Nephron progenitor cell (in vitro differentiated cells): ENCODE results near the gene HS3ST5.
"Not testable (repeated sequence)": the region's sequence is repeated elsewhere in the genome, so short reads cannot be mapped to it uniquely, and the experiment has no call there.

Experiments
- DNase-seq: peaks from one replicate; pipeline ENCODE4 v3.0.0; 2021
- H3K27ac Mint-ChIP-seq: 2 replicates; pipeline ENCODE4 v1.8.0; 2021; ENCODE audit warnings: mild to moderate bottlenecking, moderate library complexity, mixed read lengths
- H3K27me3 Mint-ChIP-seq: 2 replicates; pipeline ENCODE4 v1.8.0; 2021; ENCODE audit warnings: mild to moderate bottlenecking, low read depth, mixed read lengths; ENCODE audit not compliant: poor library complexity
- H3K36me3 Mint-ChIP-seq: 2 replicates; pipeline ENCODE4 v1.8.0; 2021; ENCODE audit warnings: low read depth, mixed read lengths
- H3K4me1 Mint-ChIP-seq: 2 replicates; pipeline ENCODE4 v1.8.0; 2021; ENCODE audit warnings: mixed read lengths
- H3K4me3 Mint-ChIP-seq: 2 replicates; pipeline ENCODE4 v1.8.0; 2021; ENCODE audit warnings: mild to moderate bottlenecking, moderate library complexity, mixed read lengths
- H3K9me3 Mint-ChIP-seq: 2 replicates; pipeline ENCODE4 v1.8.0; 2021; ENCODE audit warnings: mild to moderate bottlenecking, moderate library complexity, mixed read lengths
- TF ChIP-seq, protein P1 (sequence below): fragments of 200-600 bp; sonication (generic); IDR thresholded peaks from 2 replicates; pipeline ENCODE4 v1.5.0; 2021; ENCODE audit warnings: antibody characterized with exemption

HS3ST5 gene

DNA sequence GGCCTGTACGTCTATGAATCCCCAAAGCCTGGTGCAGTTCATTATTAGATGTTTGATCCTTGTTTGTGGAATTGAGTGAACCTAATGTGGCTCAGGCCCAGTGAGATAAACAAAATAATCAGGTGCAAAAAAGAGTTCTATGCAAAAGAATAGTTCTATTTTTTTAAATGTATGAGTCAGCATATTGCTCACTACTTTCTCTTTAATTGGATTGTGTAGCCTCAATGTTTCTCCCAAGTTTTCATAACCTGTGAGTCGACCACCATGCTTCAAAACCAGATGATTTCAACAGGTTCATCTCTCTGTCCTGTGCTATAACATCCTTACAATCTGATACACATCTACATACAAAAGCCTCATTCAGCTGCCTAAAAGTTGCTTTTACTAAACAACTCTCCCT is 255.3 kb downstream of the HS3ST5 start:
- Mint-ChIP-seq H3K9me3 (no peaks in the 10 kb centered on the region), H3K4me3 (no peak overlapping the region), H3K27me3 (no peaks in the 10 kb centered on the region), H3K4me1 (peaks cover 14% of the 10 kb centered on the region), H3K36me3 (no peaks in the 10 kb centered on the region), H3K27ac (no peak overlapping the region)
- no peak for DNase-seq
- TF ChIP-seq, protein P1, sequence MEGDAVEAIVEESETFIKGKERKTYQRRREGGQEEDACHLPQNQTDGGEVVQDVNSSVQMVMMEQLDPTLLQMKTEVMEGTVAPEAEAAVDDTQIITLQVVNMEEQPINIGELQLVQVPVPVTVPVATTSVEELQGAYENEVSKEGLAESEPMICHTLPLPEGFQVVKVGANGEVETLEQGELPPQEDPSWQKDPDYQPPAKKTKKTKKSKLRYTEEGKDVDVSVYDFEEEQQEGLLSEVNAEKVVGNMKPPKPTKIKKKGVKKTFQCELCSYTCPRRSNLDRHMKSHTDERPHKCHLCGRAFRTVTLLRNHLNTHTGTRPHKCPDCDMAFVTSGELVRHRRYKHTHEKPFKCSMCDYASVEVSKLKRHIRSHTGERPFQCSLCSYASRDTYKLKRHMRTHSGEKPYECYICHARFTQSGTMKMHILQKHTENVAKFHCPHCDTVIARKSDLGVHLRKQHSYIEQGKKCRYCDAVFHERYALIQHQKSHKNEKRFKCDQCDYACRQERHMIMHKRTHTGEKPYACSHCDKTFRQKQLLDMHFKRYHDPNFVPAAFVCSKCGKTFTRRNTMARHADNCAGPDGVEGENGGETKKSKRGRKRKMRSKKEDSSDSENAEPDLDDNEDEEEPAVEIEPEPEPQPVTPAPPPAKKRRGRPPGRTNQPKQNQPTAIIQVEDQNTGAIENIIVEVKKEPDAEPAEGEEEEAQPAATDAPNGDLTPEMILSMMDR = no peak

DNA sequence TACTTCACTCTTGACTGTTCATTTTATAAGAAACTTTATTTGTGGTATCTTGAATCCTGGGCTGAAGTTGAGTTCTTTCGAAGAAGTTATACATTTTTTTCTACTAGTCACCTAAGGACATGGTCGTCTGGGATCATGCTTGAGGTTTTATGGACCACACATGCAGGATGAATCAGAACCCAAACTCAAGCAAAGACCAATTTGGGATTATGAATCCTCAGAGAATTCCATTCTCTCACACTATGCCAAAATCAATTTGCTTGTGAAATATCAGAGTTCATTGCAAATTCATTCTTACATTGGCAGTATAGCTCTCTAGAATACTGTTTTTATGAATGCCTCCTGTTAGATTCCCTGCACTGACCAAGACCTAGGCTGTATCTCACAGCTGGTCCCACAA is 257.6 kb downstream of the HS3ST5 start:
- H3K9me3 Mint-ChIP-seq = no peaks in the 10 kb centered on the region
- H3K27ac Mint-ChIP-seq = no peak overlapping the region
- H3K27me3 Mint-ChIP-seq = no peaks in the 10 kb centered on the region
- no peak overlapping the region for H3K4me3 Mint-ChIP-seq
- H3K36me3 Mint-ChIP-seq = no peaks in the 10 kb centered on the region
- TF ChIP-seq, protein P1 = no peak
- no peak for DNase-seq
- peaks cover 14% of the 10 kb centered on the region for H3K4me1 Mint-ChIP-seq

DNA sequence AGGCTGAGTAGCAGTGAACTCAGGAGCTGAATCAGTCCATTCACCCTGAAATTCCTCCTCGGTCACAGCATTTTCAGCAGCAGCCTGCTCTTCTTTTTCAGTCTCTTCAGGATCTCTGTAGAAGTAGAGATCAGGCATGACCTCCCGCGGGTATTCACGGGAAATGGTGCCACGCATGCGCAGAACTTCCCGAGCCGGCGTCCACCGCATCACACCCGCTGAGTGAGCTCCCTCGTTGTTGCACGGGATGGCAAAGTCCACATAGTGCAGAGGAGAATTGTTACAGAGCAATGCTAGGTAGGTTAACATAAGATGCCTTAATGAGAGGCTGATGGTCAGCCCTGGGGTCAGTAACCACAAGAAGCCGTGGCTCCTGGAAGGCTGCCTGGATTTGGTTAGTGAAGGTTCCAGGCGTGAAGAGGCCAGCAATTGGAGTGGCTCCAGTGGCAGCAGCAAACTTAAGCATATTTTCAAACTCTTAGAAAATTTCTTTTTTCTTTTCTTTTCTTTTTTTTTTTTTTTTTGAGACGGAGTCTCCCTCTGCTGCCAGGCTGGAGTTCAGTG is 258.4 kb downstream of the HS3ST5 start:
- Mint-ChIP-seq H3K4me1 (peaks cover 14% of the 10 kb centered on the region), H3K4me3 (no peak overlapping the region), H3K9me3 (no peaks in the 10 kb centered on the region), H3K27ac (no peak overlapping the region), H3K27me3 (no peaks in the 10 kb centered on the region), H3K36me3 (no peaks in the 10 kb centered on the region)
- DNase-seq = no peak
- TF ChIP-seq, protein P1 = no peak

DNA sequence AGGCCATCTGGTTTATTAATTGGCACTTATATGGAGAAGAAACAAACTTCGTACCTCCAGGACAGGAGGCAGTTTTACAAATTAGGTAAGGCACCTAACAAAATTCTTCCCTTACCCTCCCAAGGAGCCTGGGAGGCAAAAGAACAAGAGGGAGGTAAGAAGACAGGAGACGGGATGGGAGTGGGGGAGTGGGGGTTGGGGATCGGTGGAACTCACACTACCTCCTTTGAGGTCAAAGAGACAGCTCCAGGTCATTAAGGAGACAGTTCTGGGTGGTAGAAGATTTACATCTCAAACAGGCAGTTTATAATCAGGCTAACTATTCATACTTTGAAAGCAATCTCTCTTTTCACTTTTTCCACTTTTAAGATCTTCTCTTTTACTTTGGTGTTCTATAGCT is 259.6 kb downstream of the HS3ST5 start:
- TF ChIP-seq, protein P1 = no peak
- Mint-ChIP-seq H3K9me3 (no peaks in the 10 kb centered on the region), H3K36me3 (no peaks in the 10 kb centered on the region), H3K27me3 (no peaks in the 10 kb centered on the region), H3K27ac (no peak overlapping the region), H3K4me3 (no peak overlapping the region), H3K4me1 (peaks cover 14% of the 10 kb centered on the region)
- no peak for DNase-seq

DNA sequence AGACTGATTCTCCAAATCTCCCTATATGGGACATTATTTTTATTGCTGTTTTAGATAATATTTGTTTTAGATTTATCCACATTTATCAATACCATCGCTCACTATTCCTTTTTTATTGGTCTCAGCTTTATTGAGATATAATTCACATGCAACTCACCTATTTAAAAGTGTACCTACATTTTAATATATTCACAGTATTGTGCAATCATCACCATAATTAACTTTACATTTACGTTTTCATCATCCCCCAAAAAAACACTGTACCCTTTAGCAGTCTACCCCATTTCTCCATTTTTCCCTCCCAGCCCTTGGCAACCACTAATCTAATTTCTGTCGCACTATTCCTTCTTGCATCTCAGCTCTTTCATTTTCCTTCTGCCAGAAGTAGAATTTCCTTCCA is 261.1 kb downstream of the HS3ST5 start:
- Mint-ChIP-seq H3K9me3 (no peaks in the 10 kb centered on the region), H3K4me3 (no peak overlapping the region), H3K4me1 (peaks cover 14% of the 10 kb centered on the region), H3K27me3 (no peaks in the 10 kb centered on the region), H3K27ac (no peak overlapping the region), H3K36me3 (no peaks in the 10 kb centered on the region)
- TF ChIP-seq, protein P1 = no peak
- DNase-seq = no peak

DNA sequence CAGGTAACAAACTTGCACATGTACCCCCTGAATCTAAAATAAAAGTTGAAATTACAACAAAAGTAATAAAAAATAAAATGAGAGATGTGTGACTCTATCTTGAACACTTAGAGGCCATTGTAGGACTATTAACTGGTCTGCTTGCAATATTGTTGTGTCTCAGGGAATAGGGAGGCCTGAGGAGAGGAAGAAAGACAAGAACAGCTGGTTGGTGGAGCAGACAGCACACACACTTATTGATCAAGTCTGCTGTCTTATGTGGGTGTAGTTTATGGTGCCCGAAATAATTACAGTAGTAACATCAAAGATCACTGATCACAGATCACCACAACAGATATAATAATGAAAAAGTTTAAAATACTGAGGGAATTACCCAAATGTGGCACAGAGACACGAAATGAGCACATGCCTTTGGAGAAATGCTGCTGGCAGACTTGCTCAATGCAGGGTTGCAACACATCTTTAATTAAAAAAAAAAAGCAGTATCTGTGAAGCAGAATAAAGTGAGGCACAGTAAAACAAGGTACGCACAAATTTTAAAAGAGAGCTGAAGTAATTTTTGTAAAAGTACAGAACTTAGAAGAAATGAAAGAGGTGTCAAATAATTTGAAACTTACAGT is 261.8 kb downstream of the HS3ST5 start:
- H3K4me3 Mint-ChIP-seq = no peak overlapping the region
- H3K27ac Mint-ChIP-seq = no peak overlapping the region
- H3K4me1 Mint-ChIP-seq = peaks cover 14% of the 10 kb centered on the region
- TF ChIP-seq, protein P1 = no peak
- H3K36me3 Mint-ChIP-seq = no peaks in the 10 kb centered on the region
- H3K9me3 Mint-ChIP-seq = no peaks in the 10 kb centered on the region
- no peak for DNase-seq
- H3K27me3 Mint-ChIP-seq = no peaks in the 10 kb centered on the region

DNA sequence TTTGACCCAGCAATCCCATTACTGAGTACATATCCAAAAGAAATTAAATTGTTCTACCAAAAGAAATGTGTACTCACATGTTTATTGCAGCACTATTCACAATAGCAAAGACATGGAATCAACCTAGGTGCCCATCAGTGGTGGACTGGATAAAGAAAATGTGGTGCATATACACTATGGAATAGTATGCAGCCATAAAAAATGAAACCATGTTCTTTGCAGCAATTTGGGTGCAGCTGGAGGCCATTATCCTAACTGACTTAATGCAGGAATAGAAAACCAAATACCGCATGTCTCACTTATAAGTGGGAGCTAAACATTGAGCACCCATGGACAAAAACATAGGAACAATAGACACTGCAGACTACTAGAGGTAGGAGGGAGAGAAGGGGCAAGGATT is 262.4 kb downstream of the HS3ST5 start:
- not testable (repeated sequence) for DNase-seq, H3K4me3 Mint-ChIP-seq, H3K36me3 Mint-ChIP-seq, H3K27ac Mint-ChIP-seq, H3K9me3 Mint-ChIP-seq, H3K27me3 Mint-ChIP-seq
- H3K4me1 Mint-ChIP-seq = peaks cover 14% of the 10 kb centered on the region
